ENCODE results near the gene ING3.

ING3 gene

DNA sequence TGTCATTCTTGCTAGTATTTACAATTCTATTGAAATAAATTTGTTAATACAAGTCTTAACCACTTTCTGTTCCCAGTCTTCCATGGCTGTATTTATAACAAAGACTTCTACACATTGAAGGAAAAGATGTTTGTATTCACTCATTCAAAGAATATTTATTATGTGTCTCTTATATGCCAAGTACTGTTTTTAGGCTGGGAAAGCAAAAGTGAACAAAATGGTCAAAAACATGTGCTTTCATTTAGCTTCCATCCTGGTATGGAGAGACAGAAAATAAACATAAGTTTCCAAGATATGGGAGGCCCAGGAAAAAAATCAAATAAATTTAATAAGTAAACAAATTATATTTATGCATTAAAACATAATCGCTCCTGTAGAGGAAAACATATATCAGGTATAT lies 60.8 kb downstream of the ING3 start:
- H3K9me3 ChIP-seq (ENCODE audit: control insufficient read depth, low read length) = no peaks in the 10 kb centered on the region
- H3K9ac ChIP-seq = no peak overlapping the region
- no peak overlapping the region for H3K27ac ChIP-seq
- H3K4me1 ChIP-seq = no peaks in the 10 kb centered on the region
- no peaks in the 10 kb centered on the region for H3K27me3 ChIP-seq (ENCODE audit: control insufficient read depth, insufficient read depth, low read length)
- no peak overlapping the region for H2AFZ ChIP-seq
- TF ChIP-seq CTCF (IDR thresholded peaks at IDR 0.05) = no peak
- H3K4me3 ChIP-seq (ENCODE audit: low read depth, low read length) = no peak overlapping the region
- H3K79me2 ChIP-seq = no peaks in the 10 kb centered on the region
- no peaks in the 10 kb centered on the region for H3K36me3 ChIP-seq (ENCODE audit: control insufficient read depth, insufficient read depth, low read length)
- no peak overlapping the region for H3K4me2 ChIP-seq (ENCODE audit: low read length)

- Histone ChIP-seq H3K36me3 (ENCODE audit: control insufficient read depth, insufficient read depth, low read length) (no peaks in the 10 kb centered on the region), H3K27me3 (ENCODE audit: control insufficient read depth, insufficient read depth, low read length) (no peaks in the 10 kb centered on the region), H3K4me2 (ENCODE audit: low read length) (no peak overlapping the region), H3K9ac (no peak overlapping the region), H3K79me2 (no peaks in the 10 kb centered on the region), H3K4me1 (no peaks in the 10 kb centered on the region), H3K27ac (no peak overlapping the region), H3K9me3 (ENCODE audit: control insufficient read depth, low read length) (no peaks in the 10 kb centered on the region), H3K4me3 (ENCODE audit: low read depth, low read length) (no peak overlapping the region), H2AFZ (no peak overlapping the region)
- no peak for TF ChIP-seq CTCF (IDR thresholded peaks at IDR 0.05)
These were observed 61.7 kb downstream of the ING3 start for GRCh38 chr7:121012170-121012874.

GRCh38 chr7:121012919-121013318 lies 62.3 kb downstream of the ING3 start:
- no peak overlapping the region for H3K9ac ChIP-seq
- no peaks in the 10 kb centered on the region for H3K4me1 ChIP-seq
- no peak overlapping the region for H3K4me3 ChIP-seq (ENCODE audit: low read depth, low read length)
- H3K79me2 ChIP-seq = no peaks in the 10 kb centered on the region
- H3K4me2 ChIP-seq (ENCODE audit: low read length) = no peak overlapping the region
- no peaks in the 10 kb centered on the region for H3K36me3 ChIP-seq (ENCODE audit: control insufficient read depth, insufficient read depth, low read length)
- TF ChIP-seq CTCF (IDR thresholded peaks at IDR 0.05) = no peak
- H3K9me3 ChIP-seq (ENCODE audit: control insufficient read depth, low read length) = no peaks in the 10 kb centered on the region
- H2AFZ ChIP-seq = no peak overlapping the region
- no peak overlapping the region for H3K27ac ChIP-seq
- H3K27me3 ChIP-seq (ENCODE audit: control insufficient read depth, insufficient read depth, low read length) = no peaks in the 10 kb centered on the region

DNA sequence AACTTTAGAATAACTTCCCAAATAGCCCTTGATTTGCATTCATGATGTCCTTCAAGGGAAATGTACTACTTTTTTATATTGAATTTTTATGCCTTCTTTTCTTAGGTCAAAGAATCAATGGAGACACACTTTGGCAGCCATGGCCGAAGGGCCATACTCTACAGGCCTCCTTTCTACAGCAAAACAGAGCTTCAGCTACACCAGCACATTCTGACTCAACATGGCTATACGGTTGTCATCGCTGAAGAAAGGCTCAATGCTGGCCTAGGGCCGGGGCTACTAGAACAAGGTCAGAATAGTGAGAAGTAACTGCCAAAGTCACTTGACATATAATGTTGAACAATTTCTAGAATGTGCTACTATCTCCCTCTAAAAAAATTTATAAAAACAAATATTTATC lies 65.0 kb downstream of the ING3 start:
- Histone ChIP-seq H3K27ac (no peak overlapping the region), H3K9me3 (ENCODE audit: control insufficient read depth, low read length) (no peaks in the 10 kb centered on the region), H3K4me1 (no peaks in the 10 kb centered on the region), H2AFZ (no peak overlapping the region), H3K79me2 (no peaks in the 10 kb centered on the region), H3K4me3 (ENCODE audit: low read depth, low read length) (no peak overlapping the region), H3K9ac (no peak overlapping the region), H3K36me3 (ENCODE audit: control insufficient read depth, insufficient read depth, low read length) (no peaks in the 10 kb centered on the region), H3K27me3 (ENCODE audit: control insufficient read depth, insufficient read depth, low read length) (no peaks in the 10 kb centered on the region), H3K4me2 (ENCODE audit: low read length) (no peak overlapping the region)
- TF ChIP-seq CTCF (IDR thresholded peaks at IDR 0.05) = no peak

DNA sequence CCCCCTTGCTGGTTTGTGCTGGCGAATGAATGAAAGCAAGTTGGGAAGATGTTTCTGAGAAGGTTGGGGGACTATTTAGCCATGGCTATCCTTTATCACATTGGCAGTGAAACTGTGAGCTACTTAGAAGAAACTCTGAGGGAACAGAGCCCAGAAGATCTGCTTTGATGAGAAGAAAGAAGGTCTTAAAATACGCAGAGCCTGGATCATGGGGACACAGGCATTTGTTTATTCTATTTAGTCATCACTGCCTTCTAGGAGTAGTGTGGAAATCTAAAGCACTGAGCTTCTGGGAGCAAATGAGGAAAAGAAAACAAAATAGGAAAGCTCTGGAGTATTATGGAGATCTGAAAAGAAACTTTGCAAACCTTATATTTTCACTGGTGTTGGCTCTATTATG lies 66.4 kb downstream of the ING3 start:
- Histone ChIP-seq H3K4me3 (ENCODE audit: low read depth, low read length) (no peak overlapping the region), H3K4me2 (ENCODE audit: low read length) (no peak overlapping the region), H3K9me3 (ENCODE audit: control insufficient read depth, low read length) (no peaks in the 10 kb centered on the region), H3K4me1 (no peaks in the 10 kb centered on the region), H3K9ac (no peak overlapping the region), H3K27me3 (ENCODE audit: control insufficient read depth, insufficient read depth, low read length) (no peaks in the 10 kb centered on the region), H3K79me2 (no peaks in the 10 kb centered on the region), H2AFZ (no peak overlapping the region), H3K36me3 (ENCODE audit: control insufficient read depth, insufficient read depth, low read length) (no peaks in the 10 kb centered on the region), H3K27ac (no peak overlapping the region)
- TF ChIP-seq CTCF (IDR thresholded peaks at IDR 0.05) = no peak

Measured in parathyroid adenoma (tissue), 2 donors.